Activated CD4-positive, alpha-beta T cell treated with anti-CD3 and anti-CD28 coated beads, Interleukin-2, amount 50 U/mL, for 4 hours (primary cell): ENCODE measurements around the gene SORCS3.

Experiments
- DNase-seq, 2 experiments: peaks; one replicate each; pipeline ENCODE4 v3.0.0-alpha.2; 2020

SORCS3 gene

DNA sequence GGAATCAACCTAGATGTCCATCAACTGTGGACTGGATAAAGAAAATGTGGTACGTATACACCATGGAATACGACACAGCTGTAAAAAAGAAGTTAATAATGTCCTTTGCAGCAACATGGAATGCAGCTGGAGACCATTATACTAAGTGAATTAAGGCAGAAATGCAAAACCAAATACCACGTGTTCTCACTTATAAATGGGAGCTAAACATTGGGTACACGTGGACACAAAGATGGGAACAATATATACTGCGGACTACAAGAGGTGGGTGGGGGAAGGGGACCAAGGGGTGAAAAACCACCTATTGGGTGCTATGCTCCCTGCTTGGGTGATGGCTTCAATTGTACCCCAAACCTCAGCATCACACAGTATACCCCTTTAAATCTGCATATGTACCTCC, 385.5 kb downstream of the SORCS3 start:
- no peak for DNase-seq

DNA sequence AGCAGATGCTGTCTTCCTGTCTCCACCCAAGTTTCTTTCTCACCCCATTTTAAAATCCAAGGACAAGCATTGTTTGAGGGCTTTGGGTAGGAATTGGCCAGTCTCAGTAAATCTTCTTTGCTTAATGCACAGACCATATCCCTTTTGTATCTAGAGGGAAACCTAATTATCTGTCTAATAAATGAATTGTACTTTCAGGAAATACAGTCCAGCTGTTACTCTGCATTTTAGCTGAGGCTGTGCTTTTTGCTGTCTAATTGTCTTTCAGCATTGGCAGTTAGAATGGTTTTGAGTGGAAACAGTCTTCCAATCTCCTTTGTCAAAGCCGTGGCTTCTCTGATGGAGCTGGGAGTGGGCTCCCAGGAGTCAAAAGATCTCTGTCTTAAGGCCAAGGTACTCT, 388.2 kb downstream of the SORCS3 start:
- DNase-seq = no peak

DNA sequence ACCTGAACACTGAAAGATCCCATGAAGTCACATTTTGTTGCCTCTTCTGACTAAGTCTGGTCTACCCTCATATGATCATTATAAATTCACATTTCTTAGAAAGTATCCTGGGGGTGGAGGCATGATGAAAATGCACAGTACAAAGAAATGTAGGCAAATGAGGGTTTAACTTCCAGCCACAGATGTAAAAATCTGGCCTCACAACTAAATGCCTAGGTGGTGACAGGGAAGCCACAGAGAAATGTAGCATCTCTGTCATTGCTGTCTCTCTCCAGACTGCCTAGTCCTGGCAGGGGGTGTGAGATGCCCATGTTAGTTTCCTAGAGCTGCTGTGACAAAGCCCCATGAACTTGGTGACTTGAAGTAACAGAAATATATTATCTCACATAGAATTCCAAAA, 395.9 kb downstream of the SORCS3 start:
- DNase-seq = no peak

DNA sequence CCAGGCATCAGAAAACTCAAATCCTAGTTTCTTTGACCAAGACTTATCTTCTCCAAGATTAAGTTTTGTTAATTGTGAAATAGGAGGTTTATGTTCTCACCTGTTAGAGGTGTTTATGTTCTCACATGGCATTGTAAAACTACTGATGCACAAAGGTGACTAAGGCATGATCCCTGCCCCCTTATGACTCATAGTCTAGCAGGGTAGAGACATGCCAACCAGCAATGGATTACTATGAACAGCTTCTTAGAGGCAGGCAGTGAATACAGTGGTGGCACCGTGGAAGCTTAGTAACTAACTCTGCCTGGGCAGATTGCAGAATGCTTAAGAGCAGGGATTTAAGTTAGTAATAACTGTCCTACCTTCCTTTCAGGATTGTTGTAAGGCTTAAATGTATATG, 400.9 kb downstream of the SORCS3 start:
- no peak for DNase-seq

DNA sequence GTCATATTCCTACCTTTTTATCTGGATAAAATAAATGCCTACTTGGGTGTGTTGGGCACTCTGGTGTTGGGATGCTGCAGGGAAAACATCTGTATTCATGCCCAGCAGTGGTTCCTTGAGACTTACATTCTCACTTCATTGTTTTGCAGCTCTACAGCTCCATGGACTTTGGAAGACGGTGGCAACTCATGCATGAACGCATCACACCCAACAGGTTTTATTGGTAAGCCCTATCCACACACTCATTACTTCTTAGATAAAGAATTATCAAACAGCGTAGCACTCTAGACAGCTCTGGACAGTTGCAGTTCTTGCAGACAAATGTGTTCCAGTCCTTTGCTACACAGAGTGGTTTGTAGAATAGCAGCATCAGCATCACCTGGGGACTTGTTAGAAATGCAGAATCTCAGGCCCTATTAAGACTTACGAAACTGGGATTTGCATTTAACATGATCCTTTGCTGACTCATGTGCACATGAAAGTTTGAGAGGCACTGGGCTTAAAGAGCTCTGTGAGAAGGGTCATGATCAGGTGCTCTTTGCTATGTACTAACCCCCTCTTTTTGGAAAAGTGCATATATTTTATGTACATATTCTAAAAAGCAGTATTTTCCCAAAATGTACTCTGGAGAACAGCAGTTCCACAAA, 401.9 kb downstream of the SORCS3 start:
- no peak for DNase-seq

DNA sequence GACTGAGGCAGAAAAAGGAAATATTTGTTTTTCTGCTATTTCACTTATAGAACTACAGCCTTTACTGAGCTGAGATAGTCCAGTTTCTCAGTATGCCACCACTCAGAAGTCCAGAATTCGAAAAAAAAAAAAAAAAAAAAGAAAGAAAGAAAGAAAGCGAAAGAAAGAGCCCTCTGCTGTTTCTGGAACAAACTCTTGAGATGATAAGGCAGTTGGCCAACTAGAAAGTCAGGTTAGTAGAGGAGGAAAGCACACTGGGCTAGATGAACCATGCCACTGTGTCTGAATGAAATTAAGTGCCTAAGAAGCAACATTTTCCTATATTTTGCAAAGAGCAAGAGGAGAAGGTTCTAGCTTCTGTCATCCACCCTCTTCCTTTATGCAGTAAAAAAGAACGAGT, 403.8 kb downstream of the SORCS3 start:
- no peak for DNase-seq

DNA sequence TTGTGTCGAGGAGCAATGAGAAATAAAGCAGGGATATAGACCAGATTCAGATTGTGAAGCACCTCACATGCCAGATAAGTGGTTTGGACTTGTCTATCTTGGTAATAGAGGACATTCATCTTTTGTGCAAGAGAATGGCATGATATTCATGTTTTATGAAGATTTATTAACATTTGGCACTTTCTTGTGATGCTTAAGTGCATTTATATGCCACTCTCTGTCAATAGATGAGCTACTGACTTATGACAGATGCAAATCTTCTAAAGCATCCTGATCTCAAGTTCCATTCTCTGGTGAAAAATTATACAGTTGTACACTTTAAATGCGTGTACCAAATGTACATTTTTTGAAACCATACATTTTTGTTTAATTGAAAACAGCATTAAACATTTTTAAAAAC, 415.3 kb downstream of the SORCS3 start:
- no peak for DNase-seq

DNA sequence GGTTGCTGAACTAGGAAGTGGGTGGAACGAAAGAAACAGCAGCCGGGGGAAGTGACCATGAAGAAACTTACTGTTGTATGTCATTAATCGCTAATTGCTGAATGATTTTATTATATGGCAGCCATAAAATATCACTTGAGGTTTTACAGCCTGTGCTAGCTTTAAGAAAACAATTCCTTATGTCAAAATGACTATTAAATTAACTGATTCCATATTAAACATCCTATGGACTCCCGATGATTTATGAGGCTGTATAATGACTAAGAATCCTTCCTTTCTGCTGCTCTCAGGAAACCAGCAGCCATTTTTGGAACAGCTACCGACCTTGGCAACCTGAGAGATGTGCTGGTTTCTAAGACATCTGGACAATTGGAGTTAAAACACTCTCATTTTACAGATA, 421.9 kb downstream of the SORCS3 start:
- no peak for DNase-seq

DNA sequence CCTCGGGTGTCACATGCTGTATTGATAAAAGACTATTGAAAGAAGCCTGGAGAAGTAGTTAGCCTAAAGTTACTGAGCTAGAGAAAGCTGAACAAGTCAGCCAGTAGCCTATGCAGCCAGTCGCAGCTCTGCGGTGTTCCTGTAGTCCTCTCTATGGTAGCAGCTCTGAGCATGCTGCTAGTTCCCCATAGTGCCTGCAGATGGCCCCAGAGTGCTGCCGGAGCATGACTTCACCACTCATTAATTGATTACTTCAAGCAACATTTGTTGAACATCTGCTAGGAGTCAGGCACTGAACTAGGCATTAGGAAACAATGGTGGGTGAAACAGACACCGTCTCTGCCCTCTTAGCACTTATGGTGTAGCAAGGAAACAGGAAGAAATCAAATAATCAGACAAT, 422.7 kb downstream of the SORCS3 start:
- DNase-seq = no peak

DNA sequence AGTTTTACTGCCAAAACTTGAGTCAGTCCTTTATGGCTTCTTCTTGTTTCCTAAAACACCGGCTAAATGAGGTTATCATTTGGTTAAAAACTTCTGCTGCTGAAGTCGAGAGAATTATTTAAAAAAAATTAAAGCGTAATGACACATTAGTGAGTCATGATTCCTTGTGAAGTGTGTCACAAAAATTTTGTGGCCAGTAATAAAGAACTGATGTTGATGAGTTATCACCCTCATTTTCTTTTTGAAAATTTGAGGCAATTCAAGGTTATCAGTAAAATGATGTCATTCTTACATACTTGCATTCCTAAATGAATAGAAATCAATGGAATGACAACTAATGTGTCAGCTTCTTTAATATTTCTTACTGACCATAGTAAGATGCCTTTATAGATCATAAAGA, 427.4 kb downstream of the SORCS3 start:
- no peak for DNase-seq

DNA sequence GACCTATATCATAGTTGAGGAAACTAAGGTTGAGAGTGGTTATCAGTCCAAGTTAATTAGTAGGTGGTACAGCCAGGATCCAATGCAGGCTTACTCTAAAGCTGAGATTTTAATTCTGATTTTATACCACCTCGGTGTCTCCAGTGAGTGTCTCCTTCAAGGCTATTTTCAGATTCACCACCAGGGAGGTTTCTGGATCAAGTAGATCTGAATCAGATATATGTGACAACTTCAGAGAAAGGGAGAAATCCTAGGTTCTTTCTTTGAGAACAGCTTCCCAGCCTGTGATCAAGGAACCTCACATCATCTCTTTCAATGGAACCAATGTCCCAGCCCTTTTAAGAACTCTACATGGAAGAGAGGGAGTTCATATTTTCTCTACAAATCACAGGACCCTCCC, 429.2 kb downstream of the SORCS3 start:
- no peak for DNase-seq

DNA sequence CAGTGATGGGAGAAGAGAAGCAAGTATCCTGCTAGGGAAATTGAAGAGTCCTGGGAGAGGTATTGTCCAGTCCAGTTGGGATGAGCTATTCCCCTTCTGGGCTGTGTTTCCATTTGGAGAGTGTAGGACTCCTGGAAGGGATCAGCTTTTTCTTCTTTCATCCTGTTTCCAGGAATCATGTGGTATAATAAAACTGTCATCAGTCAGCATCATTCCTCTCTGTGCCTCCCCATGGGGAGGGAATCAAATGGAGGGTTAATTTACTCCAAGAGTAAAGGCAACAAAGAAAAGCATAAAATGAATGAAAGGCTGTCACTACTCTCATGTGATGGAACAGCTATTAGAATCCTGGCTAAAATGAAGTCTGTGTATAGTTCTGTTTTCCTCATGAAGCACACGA, 429.9 kb downstream of the SORCS3 start:
- no peak for DNase-seq

DNA sequence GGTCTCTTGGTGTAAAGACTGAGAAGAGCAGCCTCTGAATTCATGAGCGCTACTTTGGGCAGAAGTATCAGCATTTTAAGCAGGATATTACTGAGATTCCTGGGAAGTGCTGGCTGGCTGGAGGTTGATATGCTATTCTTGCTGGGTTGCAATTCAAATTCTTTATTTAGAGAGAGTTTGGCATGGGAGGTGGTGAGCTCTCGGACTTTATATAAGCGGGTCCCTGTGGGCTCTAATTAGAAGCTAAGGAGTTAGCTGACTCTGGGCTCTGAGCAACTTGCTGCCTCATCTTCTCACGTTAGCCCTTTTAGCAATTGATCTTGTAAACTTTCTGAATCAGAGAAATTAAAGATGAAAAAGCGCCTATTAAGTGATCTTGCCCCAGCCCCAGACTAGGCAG, 430.9 kb downstream of the SORCS3 start:
- DNase-seq = no peak

DNA sequence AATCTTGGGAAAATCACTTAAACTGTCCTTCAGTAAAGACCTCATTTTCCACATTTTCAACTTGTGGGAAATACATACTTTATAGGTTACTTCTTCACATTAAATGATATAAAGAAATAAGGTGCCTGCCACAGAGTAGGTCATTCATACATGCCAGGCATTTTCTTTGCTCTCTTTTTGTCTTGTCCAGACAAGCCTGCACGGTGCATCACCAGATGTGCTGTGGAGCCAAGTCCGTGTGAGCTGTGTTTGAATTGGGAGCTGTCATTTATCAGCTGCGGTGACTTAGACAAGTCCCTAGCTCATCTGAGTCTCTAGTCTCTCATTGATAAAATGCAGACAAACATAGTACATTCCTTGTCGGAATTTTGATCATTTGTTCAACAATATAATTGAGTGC, 432.9 kb downstream of the SORCS3 start:
- DNase-seq = no peak

DNA sequence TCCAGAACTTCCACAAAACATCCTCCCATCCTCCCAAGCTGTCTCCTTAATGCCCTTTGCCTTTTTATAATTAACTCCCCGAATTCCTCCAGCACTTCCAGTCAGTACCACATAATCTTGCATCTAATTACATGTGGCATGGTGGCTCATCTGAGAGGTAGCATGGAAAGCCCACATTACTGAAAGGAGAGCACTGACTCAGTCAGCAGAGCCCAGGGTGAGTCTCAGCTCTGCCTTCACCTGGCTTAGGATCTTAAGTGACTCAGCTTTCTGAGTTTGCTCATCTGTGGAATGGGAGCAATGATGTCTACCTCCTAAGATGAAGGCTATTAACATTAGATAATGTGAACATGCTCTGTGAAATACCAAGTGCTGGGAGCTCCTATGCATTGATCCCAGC, 433.9 kb downstream of the SORCS3 start:
- no peak for DNase-seq

DNA sequence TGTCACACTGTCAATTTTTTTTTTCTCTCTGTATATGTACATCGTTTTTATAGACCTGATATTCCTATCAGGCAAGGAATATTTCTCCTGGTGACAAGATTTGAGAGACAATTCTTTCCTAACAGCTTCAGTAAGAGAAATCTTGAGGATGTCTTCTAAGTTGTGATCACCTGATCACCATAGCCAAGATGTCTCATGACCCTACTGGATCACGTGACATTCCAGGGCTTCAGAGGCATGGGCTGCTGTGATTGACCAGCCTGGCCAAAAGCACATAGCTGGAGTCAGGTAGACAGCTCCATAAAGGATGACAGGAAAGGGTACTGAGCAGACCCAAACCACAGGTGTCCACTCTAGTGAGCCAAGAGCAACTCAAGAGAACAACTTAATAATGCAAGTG, 444.9 kb downstream of the SORCS3 start:
- no peak for DNase-seq

DNA sequence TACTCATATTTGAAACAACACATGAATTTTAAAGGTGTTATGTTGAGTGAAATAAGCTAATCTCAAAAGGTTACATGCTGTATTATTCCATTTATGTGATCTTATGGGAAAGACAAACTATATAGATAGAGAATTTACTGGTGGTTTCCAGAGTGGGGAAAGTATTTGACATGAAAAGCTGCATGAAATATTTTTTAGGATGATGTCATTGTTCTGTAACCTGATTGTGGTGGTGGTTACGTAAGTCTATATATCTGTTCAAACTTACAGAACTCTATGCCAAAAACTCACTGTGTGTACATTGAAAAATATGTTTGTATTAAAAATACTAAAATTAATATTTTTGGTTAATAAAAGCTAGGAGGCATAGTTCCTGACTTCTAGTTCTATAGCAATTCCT, 453.0 kb downstream of the SORCS3 start:
- DNase-seq = no peak

DNA sequence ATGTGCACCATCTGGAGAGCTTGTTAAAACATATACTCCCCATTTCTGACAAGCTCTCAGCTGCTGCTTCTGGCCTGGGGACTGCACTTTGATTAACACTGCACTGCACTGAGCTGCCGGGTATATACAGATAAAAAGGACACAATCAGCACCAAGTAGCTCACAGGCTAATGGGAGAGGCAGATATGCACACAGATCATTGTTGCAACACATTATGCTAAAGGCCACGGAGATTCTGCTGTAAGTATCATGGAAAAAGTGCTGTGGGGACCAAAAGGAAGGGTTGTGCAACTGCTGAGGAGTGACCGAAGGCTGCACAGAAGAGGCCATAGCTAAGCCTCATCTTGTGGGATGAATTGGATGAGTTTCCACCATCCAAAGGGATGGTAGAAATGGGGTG, 455.2 kb downstream of the SORCS3 start:
- DNase-seq = no peak

DNA sequence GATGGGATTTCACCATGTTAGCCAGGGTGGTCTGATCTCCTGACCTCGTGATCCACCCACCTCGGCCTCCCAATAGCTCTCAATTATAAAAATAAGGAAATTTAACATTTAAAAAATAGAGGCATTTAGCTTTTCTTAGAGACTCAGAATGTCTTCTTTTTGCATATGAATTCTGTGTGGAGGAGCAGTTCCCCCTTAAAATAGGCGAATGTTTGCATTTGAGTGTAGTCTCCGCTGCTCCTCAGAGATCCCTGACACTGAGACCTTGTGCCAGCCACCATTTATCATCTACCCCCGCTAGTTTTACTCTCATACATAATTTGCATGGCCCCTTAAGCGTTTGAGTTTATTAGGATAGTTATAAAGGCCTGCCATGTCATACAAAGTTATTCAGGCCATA, 461.9 kb downstream of the SORCS3 start:
- no peak for DNase-seq

DNA sequence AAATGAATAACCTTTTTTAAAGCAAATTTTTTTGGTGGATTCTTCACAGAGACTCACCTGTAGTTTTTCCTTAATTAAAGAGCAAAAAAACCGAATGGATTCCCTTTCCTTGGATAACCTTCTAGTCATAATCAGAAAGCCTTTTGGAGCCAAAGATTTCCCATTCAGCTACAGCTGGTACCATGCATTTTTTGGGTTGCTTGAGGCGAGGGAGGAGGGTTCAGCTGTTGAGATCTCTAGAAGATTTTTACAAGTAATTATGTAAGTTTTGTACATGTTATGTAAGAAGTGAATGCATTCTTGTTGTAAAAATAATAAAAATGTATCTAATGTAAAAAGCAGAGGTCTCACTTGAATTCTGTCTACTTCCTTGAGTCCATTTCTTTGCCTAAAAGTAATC, 463.2 kb downstream of the SORCS3 start:
- DNase-seq = no peak

DNA sequence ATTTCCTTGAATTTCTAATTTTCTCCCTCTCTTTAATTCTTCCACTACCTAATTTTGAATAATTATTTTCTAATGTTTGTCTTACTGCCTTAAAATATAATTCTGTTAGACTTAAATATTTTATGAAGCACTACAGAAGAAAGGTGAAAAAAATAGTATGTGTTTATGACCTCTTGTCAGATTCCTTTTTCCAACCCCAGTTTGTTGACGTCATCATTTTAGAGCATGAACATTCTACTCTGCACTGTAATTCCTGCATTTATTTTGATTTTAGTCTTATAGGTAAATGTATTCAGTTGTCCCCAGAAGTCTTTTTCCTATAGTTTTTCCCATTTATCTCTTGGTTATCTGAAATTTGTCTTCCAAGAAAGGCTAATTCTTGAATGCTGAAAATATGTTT, 468.1 kb downstream of the SORCS3 start:
- DNase-seq = no peak

DNA sequence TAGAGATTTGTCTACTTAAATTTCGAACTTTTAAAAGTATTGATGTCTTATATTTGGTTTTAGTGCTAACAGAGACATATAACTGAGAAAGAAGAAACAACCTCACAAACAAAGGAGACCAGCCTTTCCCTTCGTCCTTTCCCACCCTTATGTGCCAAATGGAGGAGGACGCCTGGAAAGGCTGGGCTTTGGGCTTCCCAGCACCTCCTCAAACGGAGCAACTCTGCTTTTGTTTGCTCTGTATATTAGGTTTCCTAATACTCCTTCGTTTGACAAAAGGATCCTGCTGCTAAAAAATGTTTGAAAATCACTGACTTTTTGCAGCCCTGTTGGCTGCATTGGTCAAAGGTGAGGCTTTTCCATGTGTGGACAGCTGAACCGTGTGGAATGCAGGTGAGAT, 471.8 kb downstream of the SORCS3 start:
- DNase-seq = no peak

DNA sequence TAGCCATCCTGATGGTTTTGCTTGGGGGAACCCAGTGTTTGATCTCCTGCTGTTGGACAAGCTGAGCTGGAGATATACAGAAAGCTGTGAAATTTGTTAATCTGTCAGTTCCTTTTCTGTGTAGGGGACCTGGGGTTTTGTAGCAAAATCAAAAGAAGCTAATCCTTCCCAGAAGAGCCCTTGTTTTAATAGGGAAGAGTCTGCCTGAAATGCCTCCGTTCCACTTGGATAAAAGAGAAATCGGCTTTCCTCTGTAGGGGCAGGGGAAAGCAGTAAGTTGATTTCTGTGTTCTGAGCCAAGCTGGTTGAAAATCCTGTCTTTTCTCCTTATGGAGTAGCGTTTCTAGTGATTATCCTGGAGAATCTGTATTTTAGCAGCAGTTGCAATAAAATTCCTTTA, 472.6 kb downstream of the SORCS3 start:
- DNase-seq = no peak

DNA sequence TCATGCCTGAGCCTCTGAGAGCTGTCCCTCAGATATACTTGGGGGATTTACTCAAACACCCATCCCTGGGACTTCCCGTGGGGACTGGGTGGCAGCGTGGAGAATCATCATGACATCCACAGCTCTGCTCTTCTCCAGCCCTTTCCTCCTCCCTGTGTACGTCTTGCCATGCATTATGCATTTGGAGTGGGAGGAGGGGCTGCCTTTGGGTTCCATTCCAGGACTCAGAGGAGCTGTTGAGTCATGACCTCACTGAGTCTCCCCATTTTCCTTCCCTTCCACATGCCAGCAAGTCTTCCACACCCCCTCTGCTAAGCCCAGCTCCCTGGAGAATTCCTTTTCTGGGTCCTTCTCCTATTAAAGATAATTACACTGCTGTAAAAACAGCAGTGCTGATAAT, 480.7 kb downstream of the SORCS3 start:
- DNase-seq = no peak

DNA sequence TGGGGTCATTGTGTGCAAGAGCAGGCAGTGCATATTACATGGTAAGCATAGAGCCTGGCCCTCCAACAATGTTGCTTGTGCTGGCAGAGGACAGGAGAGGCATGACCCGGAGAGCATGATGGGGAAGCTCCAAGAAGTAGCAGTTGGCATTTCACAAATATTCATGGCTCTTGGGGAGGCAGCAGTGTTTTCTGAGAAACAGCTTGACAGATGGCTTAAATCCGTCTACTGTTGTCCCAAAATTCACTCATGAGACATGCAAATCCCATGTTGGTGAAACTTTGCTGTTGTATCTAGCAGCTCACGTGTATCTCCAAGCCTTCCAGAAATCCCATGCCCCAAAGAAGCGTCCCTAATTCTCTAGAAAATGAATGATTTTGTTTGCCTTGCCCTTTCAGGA, 487.0 kb downstream of the SORCS3 start:
- no peak for DNase-seq

DNA sequence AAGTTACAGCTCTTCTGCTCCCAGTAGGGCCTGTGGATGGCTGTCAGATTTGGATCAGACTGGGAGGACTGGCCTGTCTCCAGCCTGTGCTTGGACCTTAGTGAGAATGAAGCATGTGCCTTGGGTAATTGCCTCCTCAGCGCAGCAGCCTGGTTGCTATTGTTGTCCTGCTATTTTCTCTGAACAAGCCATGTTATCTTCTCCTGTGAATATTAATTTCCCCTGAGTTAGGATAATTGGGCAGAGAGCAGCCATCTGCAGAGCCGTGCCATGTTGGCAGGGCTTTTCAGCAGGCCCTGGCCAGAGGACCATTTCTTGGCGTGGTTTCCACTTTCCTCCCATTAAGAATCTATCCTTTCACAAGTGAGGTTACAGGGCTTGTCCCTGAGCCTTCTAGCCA, 497.3 kb downstream of the SORCS3 start:
- no peak for DNase-seq
